Measurements from ENCODE around the gene IRF9.

The IRF9 gene

GRCh38 chr14:24177041-24177825, 16.2 kb downstream of the IRF9 start:
- no peak for TF ChIP-seq CTCF (IDR thresholded peaks at IDR 0.05; ENCODE audit: low read length, missing control alignments)
- no peak for DNase-seq (ENCODE audit: low read depth)
- no peak overlapping the region for H3K4me3 ChIP-seq (replicated peaks; ENCODE audit: low read depth, low read length)

GRCh38 chr14:24177891-24178290, 16.8 kb downstream of the IRF9 start:
- no peak overlapping the region for H3K4me3 ChIP-seq (replicated peaks; ENCODE audit: low read depth, low read length)
- no peak for TF ChIP-seq CTCF (IDR thresholded peaks at IDR 0.05; ENCODE audit: low read length, missing control alignments)
- DNase-seq (ENCODE audit: low read depth), result no peak

- H3K4me3 ChIP-seq (replicated peaks; ENCODE audit: low read depth, low read length), result no peak overlapping the region
- no peak for DNase-seq (ENCODE audit: low read depth)
- no peak for TF ChIP-seq CTCF (IDR thresholded peaks at IDR 0.05; ENCODE audit: low read length, missing control alignments)
Observed at GRCh38 chr14:24178399-24179178, 17.5 kb downstream of the IRF9 start.

- no peak for TF ChIP-seq CTCF (IDR thresholded peaks at IDR 0.05; ENCODE audit: low read length, missing control alignments)
- H3K4me3 ChIP-seq (replicated peaks; ENCODE audit: low read depth, low read length), result no peak overlapping the region
- DNase-seq (ENCODE audit: low read depth), result no peak
Observed at GRCh38 chr14:24179294-24179960, 18.4 kb downstream of the IRF9 start.

- TF ChIP-seq CTCF (IDR thresholded peaks at IDR 0.05; ENCODE audit: low read length, missing control alignments), result no peak
- H3K4me3 ChIP-seq (replicated peaks; ENCODE audit: low read depth, low read length), result no peak overlapping the region
- peak; percentile 88 for DNase-seq (ENCODE audit: low read depth)
Observed at GRCh38 chr14:24179961-24180796, 19.1 kb downstream of the IRF9 start.

- no peak overlapping the region for H3K4me3 ChIP-seq (replicated peaks; ENCODE audit: low read depth, low read length)
- DNase-seq (ENCODE audit: low read depth), result no peak
- TF ChIP-seq CTCF (IDR thresholded peaks at IDR 0.05; ENCODE audit: low read length, missing control alignments), result no peak
Observed at GRCh38 chr14:24181371-24182077, 20.5 kb downstream of the IRF9 start.
